GM10248 (cell line): Measurements from ENCODE around the gene GET4.

Source experiments
- CTCF ChIA-PET: fragments of 300-600 bp; sonication (Branson Sonifier 250); formaldehyde crosslinking; extraction: SDS; loops from one replicate; lab custom pipeline; 2021; ENCODE audit warnings: antibody characterized with exemption; lab: Yijun Ruan, JAX
- POLR2A ChIA-PET: fragments of 350-650 bp; sonication (Branson Sonifier 250); formaldehyde crosslinking; extraction: SDS; loops from one replicate; lab custom pipeline; 2020; ENCODE audit warnings: antibody characterized with exemption; lab: Yijun Ruan, JAX
- DNase-seq: peaks from one replicate; pipeline ENCODE4 v3.0.0; 2012; ENCODE audit errors: extremely low spot score
- CTCF ChIP-seq: IDR thresholded peaks from 2 replicates; pipeline ENCODE4 v1.5.1; 2012; ENCODE audit warnings: mild to moderate bottlenecking, low read depth; ENCODE audit errors: extremely low read depth, missing control alignments, control extremely low read depth

GET4 gene

GRCh38 chr7:930975-931758, 54.8 kb downstream of the GET4 start:
- no peak for DNase-seq
- no peak for TF ChIP-seq CTCF
- ChIA-PET CTCF (no interaction called here), POLR2A (no interaction called here)

GRCh38 chr7:931871-932650, 55.7 kb downstream of the GET4 start:
- ChIA-PET CTCF (no interaction called here), POLR2A (no interaction called here)
- no peak for DNase-seq
- TF ChIP-seq CTCF = no peak

- TF ChIP-seq CTCF = no peak
- POLR2A ChIA-PET = no interaction called here
These were observed 56.3 kb downstream of the GET4 start for GRCh38 chr7:932651-932975.

GRCh38 chr7:934469-935163, 58.3 kb downstream of the GET4 start:
- POLR2A ChIA-PET = no interaction called here
- TF ChIP-seq CTCF = no peak
- CTCF ChIA-PET = no interaction called here

More at GRCh38 chr7:932651-932975, 56.3 kb downstream of the GET4 start:
- CTCF ChIA-PET = no interaction called here
- DNase-seq = no peak

GRCh38 chr7:935164-935873, 59.0 kb downstream of the GET4 start:
- no peak for DNase-seq
- no peak for TF ChIP-seq CTCF
- CTCF ChIA-PET = no interaction called here
- POLR2A ChIA-PET = no interaction called here

More at GRCh38 chr7:934469-935163, 58.3 kb downstream of the GET4 start:
- DNase-seq = no peak

GRCh38 chr7:935874-936385, 59.6 kb downstream of the GET4 start:
- DNase-seq = no peak
- POLR2A ChIA-PET = no interaction called here
- CTCF ChIA-PET = no interaction called here
- no peak for TF ChIP-seq CTCF
